HepG2 (cell line): ENCODE results near the gene MED23. TPM values are rescaled to one million over a fixed set of nuclear protein-coding genes. Genes with fewer than 3 reads are reported as not detected.

Source experiments
- ATF2 ChIP-seq: sonication (generic); formaldehyde crosslinking; IDR thresholded peaks from 2 replicates; pipeline ENCODE4 v1.4.0; 2020; ENCODE audit warnings: missing genetic modification reagents
- DNMT1 ChIP-seq: sonication (generic); formaldehyde crosslinking; IDR thresholded peaks from 2 replicates; pipeline ENCODE4 v1.5.1; 2020; ENCODE audit warnings: mild to moderate bottlenecking, missing genetic modification reagents
- ERF ChIP-seq: IDR thresholded peaks from 2 replicates; pipeline ENCODE4 v1.6.1; 2018; ENCODE audit warnings: missing biosample characterization, missing genetic modification reagents
- ETV6 ChIP-seq: sonication (generic); formaldehyde crosslinking; conservative IDR thresholded peaks from 2 replicates; pipeline ENCODE4 v1.4.0; 2020; ENCODE audit warnings: missing genetic modification reagents
- FOXP1 ChIP-seq, 2 experiments: fragments of 450-650 bp in 1 of 2; IDR thresholded peaks; 2 replicates each; pipeline ENCODE4 v1.6.1; 2017 to 2018; ENCODE audit warnings: antibody characterized with exemption in 1 of 2
- FUBP1 ChIP-seq: sonication (generic); formaldehyde crosslinking; IDR thresholded peaks from 2 replicates; pipeline ENCODE4 v1.5.1; 2020; ENCODE audit warnings: missing genetic modification reagents, mild to moderate bottlenecking, borderline replicate concordance
- GTF2F1 ChIP-seq: fragments of 150-350 bp; IDR thresholded peaks from 2 replicates; pipeline ENCODE4 v1.6.1; 2014; ENCODE audit warnings: low read length
- NKX3-1 ChIP-seq: sonication (generic); formaldehyde crosslinking; IDR thresholded peaks from 2 replicates; pipeline ENCODE4 v1.5.0; 2020; ENCODE audit warnings: missing genetic modification reagents
- PBX2 ChIP-seq: IDR thresholded peaks from 2 replicates; pipeline ENCODE4 v1.6.1; 2016; ENCODE audit warnings: control low read depth
- POGZ ChIP-seq: sonication (generic); formaldehyde crosslinking; IDR thresholded peaks from 2 replicates; pipeline ENCODE4 v1.4.0; 2020; ENCODE audit warnings: mild to moderate bottlenecking, missing genetic modification reagents
- SMAD3 ChIP-seq: sonication (generic); formaldehyde crosslinking; IDR thresholded peaks from 2 replicates; pipeline ENCODE4 v1.4.0; 2020; ENCODE audit warnings: missing genetic modification reagents
- TOPORS ChIP-seq: sonication (generic); formaldehyde crosslinking; IDR thresholded peaks from 2 replicates; pipeline ENCODE4 v1.8.0; 2023; ENCODE audit warnings: mild to moderate bottlenecking, missing genetic modification reagents
- ZFAT ChIP-seq: sonication (generic); formaldehyde crosslinking; conservative IDR thresholded peaks from 2 replicates; pipeline ENCODE4 v1.8.1; 2023; ENCODE audit warnings: missing genetic modification reagents, inconsistent platforms
- ZNF256 ChIP-seq: sonication (generic); formaldehyde crosslinking; conservative IDR thresholded peaks from 2 replicates; pipeline ENCODE4 v1.4.0; 2020; ENCODE audit warnings: missing genetic modification reagents
- ZNF280D ChIP-seq: sonication (generic); formaldehyde crosslinking; IDR thresholded peaks from 2 replicates; pipeline ENCODE4 v1.5.1; 2020; ENCODE audit warnings: mild to moderate bottlenecking, missing genetic modification reagents
- ZNF292 ChIP-seq: sonication (generic); formaldehyde crosslinking; IDR thresholded peaks from 2 replicates; pipeline ENCODE4 v1.8.1; 2022; ENCODE audit warnings: mild to moderate bottlenecking, low read depth, missing genetic modification reagents, borderline replicate concordance
- ZNF614 ChIP-seq: IDR thresholded peaks from 2 replicates; pipeline ENCODE4 v1.6.1; 2018; ENCODE audit warnings: missing biosample characterization, missing genetic modification reagents, inconsistent platforms, borderline replicate concordance
- ZNF704 ChIP-seq: sonication (generic); formaldehyde crosslinking; IDR thresholded peaks from 2 replicates; pipeline ENCODE4 v1.8.1; 2023; ENCODE audit warnings: mild to moderate bottlenecking, inconsistent platforms, moderate library complexity, missing genetic modification reagents, borderline replicate concordance
- ZSCAN21 ChIP-seq: sonication (generic); formaldehyde crosslinking; IDR thresholded peaks from 2 replicates; pipeline ENCODE4 v1.8.0; 2022; ENCODE audit warnings: mild to moderate bottlenecking, missing genetic modification reagents, moderate library complexity, borderline replicate concordance
- ZSCAN30 ChIP-seq: sonication (generic); formaldehyde crosslinking; IDR thresholded peaks from 2 replicates; pipeline ENCODE4 v1.5.0; 2020; ENCODE audit warnings: mild to moderate bottlenecking, missing genetic modification reagents
- polyA plus RNA-seq, 8 experiments: library from polyadenylated mRNA; depleted of rRNA in 3 of 8; stranded (reverse) in 7 of 8; unstranded in 1 of 8; fragments of >200 nt; fragmentation: Illumina TruSeq in 4 of 8; extraction: Trizol in 4 of 8; gene quantifications; 2 replicates each; pipeline versions ENCODE4 v1.2.1 to v1.2.3, GENCODE V29; 2011 to 2016; ENCODE audit warnings: low read depth in 4 of 8, missing spikeins in 1 of 8, mixed read lengths in 1 of 8; ENCODE audit not compliant: insufficient read depth in 1 of 8
- total RNA-seq, 5 experiments: library from RNA; depleted of rRNA; stranded (reverse); fragments of >200 nt; fragmentation: Illumina TruSeq; extraction: Trizol; gene quantifications; 2 replicates each; pipeline ENCODE4 v1.2.3, GENCODE V29; 2016; ENCODE audit warnings: low read depth in 1 of 5

Gene MED23
- total and polyA plus RNA-seq, 2 of the 13 experiments (the other 11 are each of a cell fraction or from before 2014, with no cell fraction given), result 34.9 to 50.5 TPM

- peak; percentile 100 for TF ChIP-seq ERF (CRISPR knock-in tag)
- TF ChIP-seq ZNF614, result peak; percentile 99
- TF ChIP-seq DNMT1 (CRISPR knock-in tag), result peak; percentile 99
- peak; percentile 97 for TF ChIP-seq ZSCAN21
- peak; percentile 100 for TF ChIP-seq TOPORS (CRISPR knock-in tag)
- TF ChIP-seq ZFAT (CRISPR knock-in tag), result no peak; the same call in 1 of the 2 replicates
- peak; percentile 100 for TF ChIP-seq POGZ
- peak; percentile 100 for TF ChIP-seq SMAD3 (CRISPR knock-in tag)
- peak; percentile 98 for TF ChIP-seq ZNF280D (CRISPR knock-in tag)
- no peak for TF ChIP-seq PBX2 (CRISPR knock-in tag)
- peak; percentile 96 for TF ChIP-seq NKX3-1
- TF ChIP-seq ZSCAN30, result peak; percentile 73; the same call in 1 of the 2 replicates
- TF ChIP-seq FOXP1 (IDR thresholded peaks at IDR 0.05), result no peak
- TF ChIP-seq FOXP1 (CRISPR knock-in tag; IDR thresholded peaks at IDR 0.05), result peak; percentile 50
- TF ChIP-seq ATF2, result peak; percentile 99
- TF ChIP-seq ZNF256 (CRISPR knock-in tag), result peak; percentile 99
- TF ChIP-seq FUBP1, result peak; percentile 98; the same call in 1 of the 2 replicates
- TF ChIP-seq ETV6, result peak; percentile 98
- peak; percentile 96; the same call in 1 of the 2 replicates for TF ChIP-seq ZNF292 (CRISPR knock-in tag)
- TF ChIP-seq ZNF704, result peak; percentile 98
- TF ChIP-seq GTF2F1, result peak; percentile 89
Measured at GRCh38 chr6:131627724-131628682, at the start of gene MED23 (continued).
